ENCODE results near the gene DDRGK1.

DDRGK1 gene

DNA sequence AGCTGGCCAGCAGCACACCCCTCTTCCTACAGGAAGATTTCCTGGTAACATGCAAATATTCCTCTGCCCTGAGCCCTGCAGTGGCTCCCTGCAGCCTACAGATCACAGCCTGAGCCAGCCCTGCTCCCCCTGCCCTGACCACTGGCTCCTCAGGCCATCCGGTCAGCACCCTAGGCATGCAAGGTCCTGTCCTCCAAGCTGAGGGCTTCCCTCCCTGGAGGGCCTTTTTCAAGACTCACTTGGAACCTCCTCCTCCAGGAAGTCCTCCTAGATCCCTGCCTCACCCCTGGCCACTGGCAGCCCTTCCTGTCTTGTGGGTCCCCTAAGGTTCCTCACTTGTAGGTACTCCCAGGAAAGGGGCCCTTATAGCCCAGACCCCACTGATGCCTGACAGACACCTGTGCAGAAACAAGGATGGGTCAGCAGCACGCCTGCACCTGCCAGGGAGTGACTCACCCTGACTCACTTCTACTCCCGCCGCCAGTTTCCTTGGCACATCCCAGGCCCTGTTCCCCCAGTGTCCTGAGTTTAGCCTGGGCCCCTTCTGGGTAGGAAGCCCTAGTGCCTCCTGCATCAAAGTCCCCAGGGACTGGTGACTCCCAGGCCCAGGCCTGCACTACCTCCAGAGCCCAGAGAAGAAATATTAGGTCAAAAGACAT is 31.3 kb upstream of the DDRGK1 start:
- FAIRE-seq (peak; percentile 44), DNase-seq (ENCODE audit: low spot score) (peak; percentile 82)

DNA sequence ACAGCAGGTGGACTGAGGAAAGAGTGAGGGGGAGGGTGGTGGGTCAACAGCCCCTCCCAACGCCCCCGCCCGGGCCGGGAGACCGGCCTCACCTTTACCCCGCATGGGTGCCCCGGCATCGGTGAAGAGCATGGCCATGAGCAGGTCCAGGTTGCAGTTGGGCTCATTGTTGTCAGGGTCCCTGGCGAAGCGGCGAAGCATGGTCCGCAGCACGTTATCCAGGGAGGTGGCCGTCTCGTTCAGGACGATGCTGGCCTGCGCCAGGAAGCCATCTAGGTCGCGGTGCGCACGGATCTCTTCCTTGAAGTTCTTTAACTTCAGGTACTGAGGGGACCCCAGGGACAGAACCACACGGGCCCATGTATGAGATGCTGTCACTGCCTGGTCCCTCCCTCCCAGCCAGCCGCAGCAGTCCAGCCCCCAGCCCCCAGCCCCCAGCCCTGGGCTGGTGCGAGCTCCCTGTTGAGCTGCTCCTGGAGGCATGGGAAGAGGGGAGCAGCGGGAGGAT is 29.6 kb upstream of the DDRGK1 start:
- DNase-seq (ENCODE audit: low spot score) (no peak), FAIRE-seq (no peak)

DNA sequence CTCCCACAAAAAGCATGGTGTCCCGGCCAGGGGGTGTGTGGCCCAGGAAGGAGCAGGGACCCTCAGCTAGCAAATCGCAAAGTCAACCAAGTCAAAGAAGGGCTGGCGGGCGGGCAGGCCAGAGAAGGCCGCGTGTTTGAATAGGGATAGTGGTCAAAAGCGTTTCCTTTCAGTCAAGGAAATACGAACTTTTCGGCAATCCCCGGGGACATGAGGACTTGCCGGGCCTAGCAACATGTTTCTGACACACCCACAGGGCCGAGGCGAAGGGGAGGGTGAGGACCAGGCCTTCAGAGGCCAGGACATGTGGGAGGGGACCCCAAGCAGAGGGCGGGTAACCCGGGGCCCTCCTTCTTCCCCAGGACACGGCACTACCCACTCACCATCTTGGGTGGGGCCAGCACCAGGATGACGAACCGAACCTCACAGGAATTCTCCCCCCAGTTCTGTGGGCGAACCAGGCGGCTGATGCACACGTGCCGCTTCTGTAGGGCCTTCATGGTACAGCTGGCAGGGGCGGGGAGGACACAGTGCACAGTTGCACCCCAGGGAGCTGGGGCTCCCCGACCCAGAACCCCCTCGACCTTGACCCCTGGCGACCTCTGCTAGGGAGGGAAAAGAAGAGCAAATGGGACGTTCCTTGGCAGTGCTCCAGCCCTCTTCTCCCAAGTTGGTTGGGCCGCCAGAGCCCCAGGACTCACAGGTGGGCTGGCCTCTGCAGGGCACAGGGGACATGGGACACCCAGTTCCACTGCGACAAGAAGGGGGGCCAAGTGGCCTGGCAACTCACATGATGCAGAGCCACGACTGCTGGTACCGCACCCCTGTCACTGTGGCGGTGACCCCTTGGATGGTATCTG is 28.9 kb upstream of the DDRGK1 start:
- DNase-seq (ENCODE audit: low spot score) (no peak), FAIRE-seq (no peak)

DNA sequence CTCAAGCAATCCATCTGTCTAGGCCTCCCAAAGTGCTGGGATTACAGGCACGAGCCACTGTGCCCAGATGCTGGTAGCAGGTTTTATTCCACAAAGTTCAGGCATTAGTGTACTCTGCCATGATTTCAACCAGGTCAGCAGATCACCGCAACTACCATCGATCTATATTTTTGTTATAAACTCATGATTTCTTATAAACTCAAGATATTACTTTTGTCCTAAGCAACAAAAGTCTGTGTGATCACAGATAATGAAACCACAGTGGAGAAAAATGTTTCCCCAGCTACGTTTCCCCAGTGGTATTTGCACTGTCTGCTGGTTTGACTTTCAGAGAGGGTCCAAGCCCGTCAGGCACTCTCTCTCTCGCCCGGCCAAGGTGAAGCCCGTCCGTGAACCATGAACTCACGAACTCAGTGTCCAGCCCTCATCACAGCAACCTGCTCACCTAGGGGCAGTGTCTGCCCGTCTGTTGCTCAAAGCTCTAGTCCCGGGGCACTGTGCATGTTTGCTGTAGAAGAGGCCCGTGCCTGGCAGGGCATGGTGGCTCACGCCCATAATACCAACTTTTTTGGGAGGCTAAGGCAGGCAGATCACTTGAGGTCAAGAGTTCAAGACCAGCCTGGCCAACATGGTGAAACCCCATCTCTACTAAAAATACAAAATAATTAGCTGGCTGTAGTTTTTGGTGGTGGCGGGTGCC is 27.6 kb upstream of the DDRGK1 start:
- FAIRE-seq, result no peak
- no peak for DNase-seq (ENCODE audit: low spot score)

DNA sequence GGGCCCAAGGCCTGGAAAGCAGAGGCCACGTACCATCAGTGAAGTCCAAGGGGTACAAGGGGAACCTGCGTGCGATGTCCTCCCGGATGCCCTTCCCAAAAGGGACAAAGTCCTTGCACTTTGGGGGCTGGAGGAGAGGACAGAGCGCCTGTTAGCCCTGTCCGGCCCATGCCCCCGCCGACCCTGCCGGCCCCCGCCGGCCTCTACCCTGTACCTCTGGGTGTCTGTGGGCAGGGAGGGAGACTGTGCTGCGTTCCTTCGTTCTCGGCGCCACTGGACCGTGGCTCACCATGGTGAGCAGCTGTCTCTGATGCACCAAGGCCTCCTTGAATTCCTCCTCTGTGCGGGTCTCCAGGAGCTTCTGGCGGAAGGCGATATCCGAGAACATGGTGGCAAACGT is 26.6 kb upstream of the DDRGK1 start:
- no peak for FAIRE-seq
- DNase-seq (ENCODE audit: low spot score), result no peak

DNA sequence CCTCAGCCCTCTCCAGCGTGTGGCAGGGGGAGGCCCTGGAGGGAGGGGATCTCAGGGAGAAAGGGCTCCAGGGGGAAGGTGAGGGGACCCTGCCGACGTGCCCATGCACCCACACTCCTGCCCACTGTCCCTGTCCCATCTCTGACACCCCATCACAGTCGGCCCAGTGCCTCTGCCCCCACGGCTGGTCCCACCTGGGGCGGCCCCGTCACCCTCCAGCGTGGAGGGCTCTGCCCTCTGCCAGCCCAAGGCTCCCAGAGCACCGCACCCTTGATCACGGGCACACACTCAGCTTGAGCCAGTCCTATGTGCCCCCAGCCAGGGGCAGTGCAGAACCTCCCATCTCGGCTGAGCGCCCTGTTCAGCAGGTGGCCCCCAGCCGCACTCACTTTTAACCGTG is 25.3 kb upstream of the DDRGK1 start:
- FAIRE-seq (no peak), DNase-seq (ENCODE audit: low spot score) (no peak)

DNA sequence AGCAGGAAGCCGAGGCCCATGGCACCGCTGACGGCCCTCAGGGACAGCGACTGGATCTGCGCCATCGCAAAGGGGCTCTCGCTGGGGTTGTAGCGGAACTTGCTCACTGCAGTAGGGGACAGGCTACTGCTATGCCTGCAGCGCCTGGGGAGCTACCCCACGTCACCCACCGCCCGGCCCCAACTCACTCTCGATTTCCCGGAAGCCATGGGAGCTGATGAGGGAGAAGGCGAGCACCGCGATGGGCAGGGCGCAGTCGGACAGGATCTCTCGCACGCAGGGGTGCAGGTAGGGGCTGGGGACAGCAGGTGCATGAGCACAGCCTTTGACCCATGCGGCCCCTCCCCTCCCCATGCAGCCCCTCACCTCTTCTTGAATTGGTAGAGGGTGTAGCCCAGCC is 24.7 kb upstream of the DDRGK1 start:
- DNase-seq (ENCODE audit: low spot score) (no peak), FAIRE-seq (no peak)

DNA sequence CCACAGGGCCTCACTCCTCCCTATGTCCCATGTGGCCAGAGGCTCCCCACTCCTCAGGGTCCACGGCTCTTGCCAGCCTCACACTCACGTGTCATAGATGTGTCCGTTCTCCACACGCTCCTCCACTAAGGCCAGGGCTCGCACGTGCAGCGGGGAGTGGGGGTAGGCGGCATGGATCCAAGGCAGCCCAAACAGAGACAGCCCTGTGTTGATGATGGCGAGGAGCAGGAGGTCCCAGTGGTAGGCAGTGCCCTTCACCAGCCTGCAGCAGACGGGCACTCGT is 24.2 kb upstream of the DDRGK1 start:
- DNase-seq (ENCODE audit: low spot score) (no peak), FAIRE-seq (no peak)

DNA sequence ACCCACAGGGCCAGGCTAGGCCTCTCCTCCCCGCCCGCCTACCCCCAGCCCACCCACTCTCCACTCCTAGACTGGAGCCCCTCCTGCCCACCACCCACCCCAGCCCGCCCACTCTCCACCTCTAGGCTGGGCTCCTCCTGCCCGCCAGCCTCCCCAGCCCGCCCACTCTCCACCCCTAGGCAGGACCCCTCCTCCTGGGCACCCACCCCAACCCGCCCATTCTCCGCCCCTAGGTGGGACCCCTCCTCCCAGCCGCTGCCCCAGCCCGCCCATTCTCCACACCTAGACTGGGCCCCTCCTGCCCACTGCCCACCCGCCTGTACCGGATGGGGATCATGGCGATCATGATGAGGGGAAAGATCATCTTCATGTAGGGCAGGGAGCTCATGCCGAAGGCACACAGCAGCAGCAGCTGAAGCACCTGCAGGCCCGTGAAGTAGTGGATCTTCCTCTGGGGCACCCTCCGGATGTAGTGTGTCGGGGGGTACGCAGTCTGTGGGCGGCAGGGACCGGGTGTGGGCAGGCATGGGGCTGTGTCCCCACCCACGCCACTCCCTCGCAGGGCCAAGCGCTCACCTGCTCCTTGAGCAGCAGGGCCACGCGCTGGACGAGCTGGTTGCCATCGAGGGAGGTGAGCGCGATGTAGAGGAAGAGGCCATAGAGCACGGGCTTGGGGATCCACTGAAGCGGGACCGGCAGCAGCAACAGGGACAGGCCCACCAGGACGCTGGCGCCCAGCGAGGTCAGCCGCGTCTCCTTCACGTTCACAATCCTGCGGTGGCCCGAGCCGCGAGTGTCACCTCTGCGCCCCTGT is 23.7 kb upstream of the DDRGK1 start:
- no peak for FAIRE-seq
- DNase-seq (ENCODE audit: low spot score), result no peak

DNA sequence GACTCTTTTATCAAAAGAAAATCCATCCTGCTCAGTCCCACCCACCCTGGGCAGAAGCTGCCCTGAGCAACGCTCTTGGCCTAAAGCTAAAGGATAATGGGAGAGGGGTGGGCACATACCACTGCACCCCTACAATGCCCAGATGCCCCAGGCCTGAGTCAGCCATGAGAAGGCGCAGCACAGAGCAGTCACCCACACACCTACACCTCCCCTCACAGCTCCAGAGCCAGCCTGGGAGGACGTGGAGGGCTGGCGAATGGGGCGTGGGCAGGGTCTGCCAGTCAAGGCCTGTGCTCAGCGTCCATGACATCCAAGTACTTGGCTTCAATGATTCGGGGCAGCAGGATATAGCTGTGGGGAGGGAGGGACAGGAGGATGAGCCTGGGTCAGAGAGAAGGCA is 23.0 kb upstream of the DDRGK1 start:
- FAIRE-seq (no peak), DNase-seq (ENCODE audit: low spot score) (no peak)

DNA sequence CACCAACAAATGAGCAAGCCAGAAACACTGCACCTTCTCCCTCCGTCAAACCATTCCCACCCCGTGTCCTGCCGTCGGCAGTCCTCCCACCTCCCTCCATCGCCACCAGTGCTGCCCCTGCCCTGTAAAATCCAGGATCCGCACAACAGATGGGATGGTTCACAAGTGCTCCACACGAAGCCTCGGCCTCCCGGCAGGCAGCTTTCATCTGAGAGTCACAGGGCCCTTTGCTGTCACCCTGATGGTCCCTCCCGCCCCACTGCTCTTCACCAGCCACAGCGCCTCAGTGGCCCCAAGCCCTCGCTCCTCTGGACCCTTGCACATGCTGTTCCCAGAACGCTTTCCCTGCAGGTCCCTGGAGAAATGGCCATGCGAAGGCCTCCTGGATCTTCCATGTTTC is 22.4 kb upstream of the DDRGK1 start:
- no peak for DNase-seq (ENCODE audit: low spot score)

DNA sequence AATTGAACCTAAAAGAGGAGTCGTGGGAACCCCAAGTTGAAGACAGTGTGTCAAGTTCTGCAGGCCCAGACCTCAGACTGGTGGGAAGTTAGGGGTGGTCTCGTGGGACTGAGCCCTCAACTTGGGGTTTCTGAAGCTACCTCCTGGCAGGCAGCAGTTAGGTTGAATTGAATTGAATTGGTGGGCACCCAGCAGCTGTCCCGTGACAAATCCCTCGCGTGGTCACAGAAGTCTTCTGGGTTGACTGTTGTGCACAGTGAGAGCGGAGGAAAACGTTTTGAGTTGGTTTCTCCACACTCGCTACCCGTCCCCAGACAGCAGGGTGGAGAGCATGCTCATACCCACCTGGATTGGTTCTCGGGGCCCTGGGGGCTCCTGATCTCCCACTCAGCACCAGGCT is 21.6 kb upstream of the DDRGK1 start:
- no peak for DNase-seq (ENCODE audit: low spot score)
- no peak for FAIRE-seq

More for the DNA sequence above, 22.4 kb upstream of the DDRGK1 start:
- FAIRE-seq, result no peak

DNA sequence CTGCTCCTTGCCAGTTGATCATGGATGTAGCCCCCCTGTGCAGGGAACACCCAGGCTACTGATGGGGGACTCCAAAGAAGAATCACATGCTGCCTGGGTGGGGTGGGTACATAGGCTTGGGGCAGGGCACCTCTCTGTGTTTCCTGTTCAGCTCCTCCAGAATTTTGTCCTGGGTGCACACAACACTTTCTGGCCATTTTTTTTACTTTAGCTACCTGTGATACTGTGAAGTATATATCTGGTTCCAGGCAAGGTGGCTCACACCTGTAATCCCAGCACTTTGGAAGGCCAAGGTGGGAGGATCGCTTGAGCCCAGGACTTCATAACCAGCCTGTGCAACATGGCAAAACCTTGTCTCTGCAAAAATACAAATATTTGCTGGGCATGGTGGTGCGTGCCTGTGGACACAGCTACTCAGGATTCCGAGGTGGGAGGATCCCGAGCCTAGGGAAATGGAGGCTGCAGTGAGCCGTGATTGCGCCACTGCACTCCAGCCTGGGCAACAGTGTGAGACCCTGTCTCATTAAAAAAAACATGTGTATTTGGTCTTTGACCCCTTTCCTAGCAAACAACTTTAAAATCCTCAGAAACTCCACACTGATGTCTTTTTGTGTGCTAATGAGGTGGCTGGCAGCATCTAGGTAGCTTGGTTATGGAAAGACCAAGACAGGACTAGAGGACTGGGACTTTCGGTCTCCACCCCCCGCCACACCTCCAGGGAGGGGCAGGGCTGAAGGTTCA is 20.4 kb upstream of the DDRGK1 start:
- no peak for FAIRE-seq
- no peak for DNase-seq (ENCODE audit: low spot score)

DNA sequence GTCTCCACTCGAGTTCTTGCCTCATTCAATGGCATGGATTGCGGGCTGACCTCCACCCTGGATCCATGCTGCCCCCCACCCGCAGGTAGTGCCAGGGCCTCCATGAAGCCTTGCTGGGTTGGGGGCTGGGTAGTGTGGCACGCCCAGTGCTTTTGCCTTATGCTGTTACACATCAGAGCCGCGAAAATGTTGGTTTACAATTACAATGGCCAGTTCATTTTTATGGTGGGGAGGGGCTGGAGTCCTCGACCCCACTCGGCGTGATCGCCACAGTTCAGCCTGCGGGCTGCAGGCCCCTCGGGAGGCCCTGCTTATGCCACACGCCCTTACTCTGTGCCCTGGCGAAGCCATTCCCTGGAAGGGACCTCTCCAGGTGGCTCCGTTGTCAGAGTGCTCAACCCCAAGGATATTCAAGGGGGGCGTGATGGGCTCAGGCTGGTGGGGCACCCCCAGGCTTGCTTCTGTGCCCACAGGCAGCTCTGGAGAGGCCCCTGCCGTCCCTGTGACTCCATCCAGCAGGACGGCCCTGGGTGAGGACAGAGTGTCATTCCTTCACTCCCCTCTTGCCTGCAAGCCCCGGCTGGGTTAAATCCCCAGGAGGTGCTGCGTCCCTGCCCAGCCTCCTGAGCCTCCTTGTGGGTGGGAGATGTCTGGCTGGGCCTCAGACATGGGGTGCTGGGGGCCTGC is 19.7 kb upstream of the DDRGK1 start:
- FAIRE-seq (no peak), DNase-seq (ENCODE audit: low spot score) (no peak)

DNA sequence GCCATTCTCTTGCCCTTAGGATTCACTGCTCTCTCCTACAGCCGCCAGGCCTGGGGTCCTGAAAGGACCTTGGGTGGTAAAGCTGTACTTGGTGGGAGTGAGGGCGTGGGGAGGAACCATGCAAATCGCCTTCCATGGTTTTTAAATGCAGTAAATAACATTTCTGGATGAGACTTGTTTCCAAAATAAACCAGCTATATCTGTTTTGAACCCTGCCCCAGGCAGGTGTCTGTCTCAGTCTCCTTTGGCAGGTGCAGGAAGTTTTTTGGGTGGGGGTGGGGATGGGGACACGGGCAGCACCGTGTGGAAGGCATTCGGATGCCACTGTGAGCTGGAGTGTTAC is 19.1 kb upstream of the DDRGK1 start:
- FAIRE-seq (no peak), DNase-seq (ENCODE audit: low spot score) (no peak)

DNA sequence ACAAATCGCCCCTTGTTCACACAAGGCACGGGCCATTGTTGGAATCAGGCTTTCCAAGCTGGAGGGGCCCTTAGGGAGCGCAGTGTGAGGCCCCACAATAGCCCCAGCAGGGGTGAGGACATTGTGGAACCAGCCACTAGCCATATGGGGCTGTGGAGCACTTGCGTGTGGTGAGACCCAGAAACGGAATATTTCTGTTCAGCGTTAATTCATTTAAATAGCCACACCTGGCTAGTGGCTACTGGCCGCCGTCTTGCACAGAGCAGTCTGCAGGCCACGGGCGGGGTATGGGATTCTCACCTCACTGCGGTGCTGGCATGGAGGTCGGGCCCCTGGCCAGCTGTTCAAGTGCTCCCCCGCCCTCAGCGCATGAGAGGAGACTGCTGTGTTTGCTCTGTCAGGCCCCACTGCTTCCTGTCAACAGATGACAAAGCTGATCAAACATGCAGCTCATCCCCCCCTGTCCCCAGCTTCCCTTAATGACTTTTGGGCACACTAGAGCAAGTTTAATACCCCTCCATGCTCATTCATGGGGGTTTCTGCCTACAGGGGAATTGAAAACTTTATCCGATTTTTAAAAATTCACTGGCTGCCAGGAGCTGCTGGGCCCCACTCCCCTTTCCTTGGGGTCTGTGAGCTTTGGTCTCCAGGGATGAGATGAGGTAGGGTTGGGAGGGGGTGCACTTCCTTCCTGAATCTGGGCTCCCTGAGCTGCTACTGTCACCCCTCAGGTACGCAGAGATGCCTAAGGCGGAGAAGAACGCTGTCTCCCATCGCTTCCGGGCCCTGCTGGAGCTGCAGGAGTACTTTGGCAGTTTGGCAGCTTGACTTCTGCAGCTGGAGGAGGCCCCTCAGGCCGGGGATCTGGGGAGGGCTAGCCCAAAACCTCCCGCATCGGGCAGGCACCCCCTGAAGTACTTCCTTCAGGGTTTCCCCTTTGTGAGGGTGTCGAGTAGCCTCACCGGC is 18.4 kb upstream of the DDRGK1 start:
- no peak for DNase-seq (ENCODE audit: low spot score)
- FAIRE-seq, result no peak

DNA sequence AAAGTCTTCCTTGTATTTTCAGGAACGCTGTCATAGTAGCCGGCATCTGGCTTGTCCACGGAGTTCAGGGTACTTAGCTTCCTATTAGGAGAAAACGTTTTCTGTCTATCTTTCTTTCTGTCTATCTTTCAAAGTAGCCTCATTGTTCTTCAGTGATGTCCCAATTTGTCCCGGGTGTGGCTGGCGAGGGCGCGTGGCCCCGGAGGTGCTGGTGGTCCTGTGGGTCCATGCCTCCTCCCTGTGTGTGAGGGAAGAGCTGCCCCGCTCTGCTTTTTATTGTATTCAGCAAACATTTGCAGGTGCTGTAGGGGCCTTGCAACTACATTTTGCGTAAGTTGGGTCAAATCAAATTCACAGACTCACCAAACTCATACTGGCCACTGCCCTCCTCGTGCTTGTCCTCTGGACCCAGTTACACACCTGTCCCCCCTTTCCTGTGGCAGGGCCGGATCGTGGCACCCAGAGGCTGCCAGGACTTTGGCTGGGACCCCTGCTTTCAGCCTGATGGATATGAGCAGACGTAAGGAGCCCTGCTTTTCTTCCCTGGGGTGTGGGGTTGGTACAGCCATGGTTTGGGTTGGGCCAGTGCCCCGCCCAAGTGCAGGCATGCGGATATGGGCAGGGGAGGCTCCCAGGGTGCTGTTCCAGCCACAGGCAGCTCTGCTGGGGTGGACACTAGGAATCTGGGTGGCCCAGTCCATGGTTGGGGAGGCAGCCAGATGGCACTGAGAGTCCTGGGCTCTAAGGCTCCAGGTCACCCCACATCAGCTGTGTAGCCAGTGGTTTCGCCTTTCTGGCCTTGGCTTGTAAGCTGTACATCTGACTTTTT is 17.1 kb upstream of the DDRGK1 start:
- FAIRE-seq (no peak), DNase-seq (ENCODE audit: low spot score) (no peak)

DNA sequence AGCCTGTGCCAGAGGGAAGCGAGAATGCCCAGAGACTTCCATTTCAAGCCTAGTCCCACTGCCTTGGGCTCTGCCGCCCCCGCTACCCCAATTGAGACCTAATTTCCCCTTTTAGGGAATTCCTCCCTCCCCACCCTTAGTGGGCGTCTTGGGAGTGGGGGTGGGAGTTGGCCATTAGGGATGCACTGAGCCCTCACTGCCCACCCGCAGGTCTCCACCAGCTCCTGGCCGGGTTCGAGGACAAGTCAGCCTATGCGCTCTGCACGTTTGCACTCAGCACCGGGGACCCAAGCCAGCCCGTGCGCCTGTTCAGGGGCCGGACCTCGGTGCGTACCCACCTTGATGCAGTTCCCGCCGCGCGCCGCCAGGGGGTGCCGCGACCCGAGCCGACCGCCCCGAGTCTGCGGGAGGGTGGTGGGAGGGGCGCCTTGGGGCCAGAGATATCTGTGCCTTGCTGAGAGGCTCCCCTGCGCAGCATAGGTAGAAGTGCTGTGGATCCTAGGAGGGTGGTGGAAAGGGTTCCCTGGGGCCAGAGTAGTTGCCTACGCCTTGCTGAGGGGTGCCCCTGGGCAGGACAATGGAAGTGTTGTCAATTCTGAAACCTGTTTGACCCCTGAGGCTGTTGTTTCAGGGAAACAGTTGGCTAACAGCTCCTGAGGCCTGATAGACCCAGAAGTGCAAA is 14.0 kb upstream of the DDRGK1 start:
- FAIRE-seq (no peak), DNase-seq (ENCODE audit: low spot score) (peak; percentile 66)
